HG03439 (cell line): Measurements from ENCODE around the gene LZTS3.
"Not testable (repeated sequence)": the region's sequence is repeated elsewhere in the genome, so short reads cannot be mapped to it uniquely, and the experiment has no call there.

Experiments
- ATAC-seq: cut with Tn5 transposase; IDR thresholded peaks from one replicate; pipeline ENCODE4 v1.9.1; 2021; ENCODE audit warnings: mild to moderate bottlenecking, moderate library complexity; ENCODE audit not compliant: unreplicated experiment

LZTS3 gene

GRCh38 chr20:3172933-3173609 lies at the start of gene LZTS3:
LZTS3 (minus strand) TSS chr20:3173549; CDS start chr20:3167163, 6,386 bp downstream.
- ATAC-seq, result peak; percentile 80

DNA sequence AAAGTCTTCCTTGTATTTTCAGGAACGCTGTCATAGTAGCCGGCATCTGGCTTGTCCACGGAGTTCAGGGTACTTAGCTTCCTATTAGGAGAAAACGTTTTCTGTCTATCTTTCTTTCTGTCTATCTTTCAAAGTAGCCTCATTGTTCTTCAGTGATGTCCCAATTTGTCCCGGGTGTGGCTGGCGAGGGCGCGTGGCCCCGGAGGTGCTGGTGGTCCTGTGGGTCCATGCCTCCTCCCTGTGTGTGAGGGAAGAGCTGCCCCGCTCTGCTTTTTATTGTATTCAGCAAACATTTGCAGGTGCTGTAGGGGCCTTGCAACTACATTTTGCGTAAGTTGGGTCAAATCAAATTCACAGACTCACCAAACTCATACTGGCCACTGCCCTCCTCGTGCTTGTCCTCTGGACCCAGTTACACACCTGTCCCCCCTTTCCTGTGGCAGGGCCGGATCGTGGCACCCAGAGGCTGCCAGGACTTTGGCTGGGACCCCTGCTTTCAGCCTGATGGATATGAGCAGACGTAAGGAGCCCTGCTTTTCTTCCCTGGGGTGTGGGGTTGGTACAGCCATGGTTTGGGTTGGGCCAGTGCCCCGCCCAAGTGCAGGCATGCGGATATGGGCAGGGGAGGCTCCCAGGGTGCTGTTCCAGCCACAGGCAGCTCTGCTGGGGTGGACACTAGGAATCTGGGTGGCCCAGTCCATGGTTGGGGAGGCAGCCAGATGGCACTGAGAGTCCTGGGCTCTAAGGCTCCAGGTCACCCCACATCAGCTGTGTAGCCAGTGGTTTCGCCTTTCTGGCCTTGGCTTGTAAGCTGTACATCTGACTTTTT lies 48.3 kb upstream of the LZTS3 start:
- no peak for ATAC-seq

GRCh38 chr20:3218307-3218988 lies 45.1 kb upstream of the LZTS3 start:
- ATAC-seq, result peak; percentile 74

DNA sequence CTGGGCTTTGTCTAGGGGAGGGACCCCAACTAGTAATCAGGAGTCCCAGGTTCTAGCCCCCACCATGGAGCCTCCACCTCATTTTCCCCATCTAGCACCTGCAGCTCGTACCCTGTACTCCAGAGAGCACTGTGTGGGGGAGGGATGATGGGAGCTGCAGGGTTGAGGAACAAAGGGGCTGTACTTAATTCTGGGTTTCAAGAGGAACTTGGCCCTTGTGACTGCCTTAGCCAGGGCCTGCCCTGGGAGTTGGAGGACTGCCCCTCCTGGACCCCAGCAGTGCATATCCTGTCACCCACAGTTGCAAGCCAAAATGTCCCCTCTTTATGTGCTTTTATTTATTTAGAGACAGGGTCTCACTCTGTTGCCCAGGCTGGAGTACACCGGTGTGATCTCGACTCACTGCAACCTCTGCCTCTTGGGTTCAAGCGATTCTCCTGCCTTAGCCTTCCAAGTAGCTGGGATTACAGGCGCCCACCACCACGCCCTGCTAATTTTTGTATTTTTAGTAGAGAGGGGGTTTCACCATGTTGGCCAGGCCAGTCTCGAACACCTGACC lies 42.1 kb upstream of the LZTS3 start:
- not testable (repeated sequence) for ATAC-seq

DNA sequence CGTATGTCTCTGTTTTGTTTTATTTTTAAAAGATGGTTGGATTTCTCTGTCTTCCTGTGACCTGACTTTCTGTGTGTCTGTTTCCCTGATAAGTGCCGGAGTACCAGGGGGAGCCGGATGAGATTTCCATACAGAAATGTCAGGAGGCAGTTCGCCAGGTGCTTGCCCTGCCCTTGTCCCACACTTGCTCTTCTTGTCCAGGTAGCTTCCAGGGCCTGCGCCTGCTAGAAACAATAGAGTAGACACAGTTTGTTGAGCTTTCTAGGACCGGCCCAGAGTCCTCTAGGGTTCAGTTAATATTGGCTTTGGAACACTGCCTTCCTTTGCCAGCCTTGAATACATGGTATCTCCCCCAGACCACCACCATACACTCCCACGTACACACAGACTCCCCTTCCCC lies 39.9 kb upstream of the LZTS3 start:
- ATAC-seq, result no peak

- ATAC-seq, result no peak
Measured at GRCh38 chr20:3210346-3210745, 37.0 kb upstream of the LZTS3 start.

- ATAC-seq, result no peak
Measured at GRCh38 chr20:3209946-3210317, 36.6 kb upstream of the LZTS3 start.

- ATAC-seq, result no peak
Measured at GRCh38 chr20:3209257-3209945, 36.1 kb upstream of the LZTS3 start, which contains the start of gene ITPA. ITPA (plus strand) TSS chr20:3209498; CDS start chr20:3209552, 54 bp downstream.

- ATAC-seq, result no peak
Measured at GRCh38 chr20:3208786-3209256, 35.5 kb upstream of the LZTS3 start.

GRCh38 chr20:3204124-3204794 lies 30.9 kb upstream of the LZTS3 start, which contains the start of gene DDRGK1:
DDRGK1 (minus strand) TSS chr20:3204682; CDS start chr20:3204627, 55 bp downstream.
- ATAC-seq, result peak; percentile 71

GRCh38 chr20:3203315-3204123 lies 30.2 kb upstream of the LZTS3 start:
- peak; percentile 23 for ATAC-seq

DNA sequence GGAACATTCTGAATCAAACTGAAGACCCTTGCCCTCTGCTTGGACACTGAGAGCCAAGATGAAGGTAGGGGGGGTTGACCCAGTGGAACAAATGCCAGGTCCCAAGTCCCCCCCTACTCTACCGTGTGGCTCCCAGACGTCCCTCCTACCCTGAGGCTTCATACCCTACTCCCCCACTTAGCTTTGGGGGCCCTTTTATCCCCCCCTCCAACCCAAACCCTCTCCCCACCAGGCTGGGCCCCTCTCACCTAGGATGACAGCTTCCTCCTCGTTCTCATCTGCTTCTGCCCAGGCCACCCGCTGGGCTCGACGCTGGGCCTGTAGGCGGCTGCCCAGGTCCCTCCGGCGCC lies 29.6 kb upstream of the LZTS3 start:
- ATAC-seq, result peak; percentile 16

DNA sequence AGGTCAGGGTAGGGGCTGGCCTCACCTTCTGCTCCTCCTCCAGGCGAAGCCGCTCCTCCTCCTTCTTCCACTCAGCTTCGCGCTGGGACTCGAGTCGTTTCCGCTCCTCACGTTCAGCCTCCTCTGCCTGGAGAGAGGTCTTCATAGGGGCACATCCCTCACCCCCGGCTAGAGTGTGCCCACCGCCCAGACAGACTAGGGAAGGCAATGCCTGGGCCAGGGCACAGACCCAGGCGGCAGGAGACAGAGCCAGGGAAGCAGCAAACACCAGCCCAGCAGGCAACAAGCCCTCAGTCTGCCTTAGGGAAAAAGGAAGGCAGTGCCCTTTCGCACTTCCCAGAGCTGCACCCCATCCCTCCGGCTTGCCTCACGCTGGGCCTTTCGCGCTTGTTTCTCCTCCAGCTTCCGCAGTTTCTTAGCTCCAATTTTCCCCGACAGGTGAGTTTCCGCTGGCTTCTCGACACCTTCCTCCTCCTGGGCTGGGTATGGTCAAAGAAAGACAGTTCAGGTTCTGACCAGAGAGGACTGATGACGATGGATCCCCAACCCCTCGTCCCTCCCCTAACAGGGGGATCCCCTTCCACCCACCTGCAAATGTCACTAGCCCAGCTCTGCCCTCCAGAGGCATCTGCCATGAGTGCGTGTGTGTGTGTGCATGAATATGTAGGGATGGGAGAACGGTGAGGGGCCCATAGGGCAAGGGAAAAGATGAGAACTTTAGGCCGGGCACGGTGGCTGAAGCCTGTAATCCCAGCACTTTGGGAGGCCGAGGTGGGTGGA lies 26.8 kb upstream of the LZTS3 start:
- ATAC-seq, result no peak

DNA sequence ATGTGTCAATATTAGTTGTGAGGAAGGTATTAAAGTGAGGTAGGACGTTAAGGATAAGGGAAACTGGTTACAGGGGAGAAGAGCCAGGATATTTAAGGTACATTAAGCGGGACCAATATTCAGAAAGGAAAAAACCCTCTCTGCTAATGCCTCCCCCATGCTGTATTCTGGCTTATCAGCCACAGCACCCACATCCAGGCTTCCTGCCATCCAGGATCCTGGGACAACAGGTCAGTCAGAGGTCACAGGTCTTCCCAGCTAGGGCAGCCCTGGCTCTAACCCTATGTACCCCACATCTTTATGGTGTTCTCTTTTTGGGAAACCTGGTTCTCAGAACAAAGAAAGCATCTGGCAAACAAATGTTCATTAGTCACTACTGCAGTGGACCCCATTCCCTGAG lies 25.9 kb upstream of the LZTS3 start:
- ATAC-seq, result no peak

DNA sequence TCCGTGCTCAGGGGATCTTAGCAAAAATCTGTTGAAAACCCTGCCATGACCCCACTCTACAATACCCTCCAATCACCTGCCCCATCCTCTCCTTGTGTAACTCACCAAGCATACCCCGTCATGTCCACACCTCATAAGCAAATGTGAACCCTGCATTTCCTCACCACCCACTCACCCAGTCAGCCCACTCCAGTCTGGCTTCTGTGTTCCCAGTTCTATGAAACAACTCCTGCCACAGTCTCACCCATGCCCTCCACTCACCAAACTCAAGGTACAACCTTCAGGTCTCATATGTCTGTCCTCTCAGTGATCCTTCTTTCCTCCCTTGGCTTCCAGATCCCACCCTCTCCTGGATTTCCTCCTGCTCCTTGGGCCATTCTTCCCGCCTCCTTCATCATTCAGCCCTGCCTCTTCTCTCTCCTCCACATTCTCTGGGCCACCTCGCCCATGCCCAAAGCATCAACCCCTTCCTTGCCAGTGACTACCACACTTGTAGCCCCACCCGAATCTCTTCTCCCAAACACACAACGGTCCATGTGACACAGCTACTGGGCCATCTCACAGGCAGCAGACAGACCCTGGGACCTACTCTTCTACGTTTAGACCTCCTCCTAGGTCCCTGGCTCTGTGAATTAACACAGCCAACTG lies 22.4 kb upstream of the LZTS3 start:
- no peak for ATAC-seq

DNA sequence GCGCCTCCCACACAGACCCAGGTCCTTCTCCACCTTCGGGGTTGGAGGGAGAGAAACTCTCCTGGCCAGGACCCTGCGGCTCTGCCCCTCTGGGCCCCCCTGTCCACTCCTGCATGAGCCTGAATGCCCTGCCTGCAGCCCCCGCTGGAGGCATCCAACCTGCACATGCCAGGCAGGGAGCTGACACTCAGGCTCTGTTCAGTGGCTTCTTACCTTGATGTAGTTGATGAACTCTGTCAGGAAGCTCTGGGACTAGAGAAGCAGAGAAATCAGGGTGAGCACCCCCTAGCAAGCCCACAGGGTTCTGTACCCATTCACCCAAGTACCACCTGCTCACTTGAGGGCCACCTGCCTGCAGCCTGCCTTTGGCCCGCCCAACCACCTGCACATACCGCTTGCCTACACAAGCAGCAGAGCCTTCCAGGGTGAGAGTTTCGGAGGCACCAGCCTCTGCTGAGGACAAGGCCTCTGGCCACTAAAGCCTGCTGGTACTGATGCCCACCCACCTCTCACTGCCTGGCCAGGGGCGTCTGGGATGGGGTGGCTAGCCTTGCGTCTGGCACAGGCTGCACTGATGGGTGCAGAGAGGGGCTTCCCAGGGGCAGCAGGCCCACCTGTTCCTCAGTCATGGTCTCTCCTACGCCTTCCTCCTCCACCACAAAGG lies 21.4 kb upstream of the LZTS3 start:
- no peak for ATAC-seq

- ATAC-seq, result no peak
Measured at GRCh38 chr20:3193806-3194616, 20.7 kb upstream of the LZTS3 start.
